HEK293 (cell line): Measurements from ENCODE around the gene SPC24.

Experiments used
- EGR2 ChIP-seq: fragments of 450-650 bp; formaldehyde crosslinking; IDR thresholded peaks from 2 replicates; pipeline ENCODE4 v1.5.1; 2016; ENCODE audit warnings: low read depth, missing biosample characterization, missing genetic modification characterization
- GLI4 ChIP-seq: fragments of 450-650 bp; formaldehyde crosslinking; IDR thresholded peaks from 2 replicates; pipeline ENCODE4 v1.5.1; 2016; ENCODE audit warnings: missing biosample characterization, missing genetic modification characterization
- HOXC10 ChIP-seq: sonication (generic); formaldehyde crosslinking; IDR thresholded peaks from 2 replicates; pipeline ENCODE4 v1.8.1; 2023; ENCODE audit warnings: mild to moderate bottlenecking, missing genetic modification reagents
- PRDM1 ChIP-seq: fragments of 450-650 bp; formaldehyde crosslinking; IDR thresholded peaks from 2 replicates; pipeline ENCODE4; 2016; ENCODE audit warnings: missing biosample characterization, missing genetic modification characterization
- SALL2 ChIP-seq: fragments of 450-650 bp; formaldehyde crosslinking; IDR thresholded peaks from 2 replicates; pipeline ENCODE4 v1.5.0; 2017; ENCODE audit warnings: missing biosample characterization, mild to moderate bottlenecking, missing genetic modification characterization, borderline replicate concordance
- SCRT1 ChIP-seq: fragments of 450-650 bp; formaldehyde crosslinking; IDR thresholded peaks from 2 replicates; pipeline ENCODE4 v1.5.1; 2016; ENCODE audit warnings: missing biosample characterization, missing genetic modification characterization, borderline replicate concordance
- YY1 ChIP-seq: fragments of 450-650 bp; formaldehyde crosslinking; IDR thresholded peaks from 2 replicates; pipeline ENCODE4 v1.5.1; 2018; ENCODE audit warnings: missing biosample characterization, missing genetic modification characterization
- ZBTB20 ChIP-seq: fragments of 450-650 bp; formaldehyde crosslinking; IDR thresholded peaks from 2 replicates; pipeline ENCODE4 v1.5.1; 2016; ENCODE audit warnings: missing biosample characterization, missing genetic modification characterization
- ZNF114 ChIP-seq: fragments of 450-650 bp; formaldehyde crosslinking; IDR thresholded peaks from 2 replicates; pipeline ENCODE4 v1.5.0; 2017; ENCODE audit warnings: missing biosample characterization, missing genetic modification characterization
- ZNF121 ChIP-seq: fragments of 450-650 bp; formaldehyde crosslinking; IDR thresholded peaks from 2 replicates; pipeline ENCODE4 v1.5.1; 2016; ENCODE audit warnings: missing biosample characterization, missing genetic modification characterization
- ZNF16 ChIP-seq: fragments of 450-650 bp; formaldehyde crosslinking; IDR thresholded peaks from 2 replicates; pipeline ENCODE4 v1.5.1; 2016; ENCODE audit warnings: low read depth, missing biosample characterization, missing genetic modification characterization
- ZNF175 ChIP-seq: fragments of 450-650 bp; formaldehyde crosslinking; IDR thresholded peaks from 2 replicates; pipeline ENCODE4 v1.5.1; 2016; ENCODE audit warnings: missing biosample characterization, missing genetic modification characterization
- ZNF239 ChIP-seq: fragments of 450-650 bp; formaldehyde crosslinking; IDR thresholded peaks from 2 replicates; pipeline ENCODE4 v1.5.1; 2016; ENCODE audit warnings: missing biosample characterization, missing genetic modification characterization
- ZNF366 ChIP-seq: fragments of 450-650 bp; formaldehyde crosslinking; conservative IDR thresholded peaks from 2 replicates; pipeline ENCODE4 v1.5.1; 2016; ENCODE audit warnings: missing biosample characterization, missing genetic modification characterization
- ZNF501 ChIP-seq: fragments of 450-650 bp; formaldehyde crosslinking; IDR thresholded peaks from 2 replicates; pipeline ENCODE4 v1.5.1; 2016; ENCODE audit warnings: missing biosample characterization, missing genetic modification characterization
- ZNF510 ChIP-seq: fragments of 450-650 bp; formaldehyde crosslinking; IDR thresholded peaks from 2 replicates; pipeline ENCODE4 v1.5.1; 2018; ENCODE audit warnings: mild to moderate bottlenecking, missing genetic modification characterization, missing biosample characterization; ENCODE audit not compliant: insufficient replicate concordance
- ZNF529 ChIP-seq: fragments of 450-650 bp; formaldehyde crosslinking; IDR thresholded peaks from 2 replicates; pipeline ENCODE4 v1.5.1; 2017; ENCODE audit warnings: missing genetic modification characterization, missing biosample characterization; ENCODE audit not compliant: insufficient replicate concordance
- ZNF670 ChIP-seq: fragments of 450-650 bp; formaldehyde crosslinking; IDR thresholded peaks from 2 replicates; pipeline ENCODE4 v1.5.1; 2016; ENCODE audit warnings: missing biosample characterization, missing genetic modification characterization, low read depth
- ZNF677 ChIP-seq: fragments of 450-650 bp; IDR thresholded peaks from 2 replicates; pipeline ENCODE4 v1.5.0; 2018; ENCODE audit warnings: missing biosample characterization, mild to moderate bottlenecking, missing genetic modification characterization, moderate library complexity
- ZNF768 ChIP-seq: fragments of 450-650 bp; formaldehyde crosslinking; IDR thresholded peaks from 2 replicates; pipeline ENCODE4 v1.5.1; 2018; ENCODE audit warnings: missing biosample characterization, mild to moderate bottlenecking, missing genetic modification characterization
- ZNF785 ChIP-seq: fragments of 450-650 bp; formaldehyde crosslinking; IDR thresholded peaks from 2 replicates; pipeline ENCODE4 v1.5.1; 2016; ENCODE audit warnings: missing biosample characterization, missing genetic modification characterization
- TF ChIP-seq, protein P1 (sequence below): fragments of 450-650 bp; formaldehyde crosslinking; IDR thresholded peaks from 2 replicates; pipeline ENCODE4 v1.5.1; 2016; ENCODE audit warnings: missing biosample characterization, missing genetic modification characterization
- TF ChIP-seq, protein P2 (sequence below): fragments of 450-650 bp; formaldehyde crosslinking; IDR thresholded peaks from 2 replicates; pipeline ENCODE4 v1.5.1; 2017; ENCODE audit warnings: missing biosample characterization, mild to moderate bottlenecking, missing genetic modification characterization, moderate library complexity
- TF ChIP-seq, protein P3 (sequence below): fragments of 450-650 bp; formaldehyde crosslinking; IDR thresholded peaks from 2 replicates; pipeline ENCODE4 v1.5.1; 2016; ENCODE audit warnings: missing biosample characterization, missing genetic modification characterization
- TF ChIP-seq, protein P4 (sequence below): fragments of 450-650 bp; formaldehyde crosslinking; IDR thresholded peaks from 2 replicates; pipeline ENCODE4 v1.5.1; 2016; ENCODE audit warnings: missing biosample characterization, missing genetic modification characterization
- TF ChIP-seq, protein P5 (sequence below): fragments of 450-650 bp; IDR thresholded peaks from 2 replicates; pipeline ENCODE4 v1.5.1; 2018; ENCODE audit warnings: missing biosample characterization, missing genetic modification characterization
- TF ChIP-seq, protein P6 (sequence below): fragments of 450-650 bp; formaldehyde crosslinking; IDR thresholded peaks from 2 replicates; pipeline ENCODE4 v1.5.1; 2016; ENCODE audit warnings: missing biosample characterization, missing genetic modification characterization
- TF ChIP-seq, protein P7 (sequence below): fragments of 450-650 bp; formaldehyde crosslinking; IDR thresholded peaks from 2 replicates; pipeline ENCODE4 v1.5.1; 2016; ENCODE audit warnings: missing biosample characterization, missing genetic modification characterization

Gene SPC24

DNA sequence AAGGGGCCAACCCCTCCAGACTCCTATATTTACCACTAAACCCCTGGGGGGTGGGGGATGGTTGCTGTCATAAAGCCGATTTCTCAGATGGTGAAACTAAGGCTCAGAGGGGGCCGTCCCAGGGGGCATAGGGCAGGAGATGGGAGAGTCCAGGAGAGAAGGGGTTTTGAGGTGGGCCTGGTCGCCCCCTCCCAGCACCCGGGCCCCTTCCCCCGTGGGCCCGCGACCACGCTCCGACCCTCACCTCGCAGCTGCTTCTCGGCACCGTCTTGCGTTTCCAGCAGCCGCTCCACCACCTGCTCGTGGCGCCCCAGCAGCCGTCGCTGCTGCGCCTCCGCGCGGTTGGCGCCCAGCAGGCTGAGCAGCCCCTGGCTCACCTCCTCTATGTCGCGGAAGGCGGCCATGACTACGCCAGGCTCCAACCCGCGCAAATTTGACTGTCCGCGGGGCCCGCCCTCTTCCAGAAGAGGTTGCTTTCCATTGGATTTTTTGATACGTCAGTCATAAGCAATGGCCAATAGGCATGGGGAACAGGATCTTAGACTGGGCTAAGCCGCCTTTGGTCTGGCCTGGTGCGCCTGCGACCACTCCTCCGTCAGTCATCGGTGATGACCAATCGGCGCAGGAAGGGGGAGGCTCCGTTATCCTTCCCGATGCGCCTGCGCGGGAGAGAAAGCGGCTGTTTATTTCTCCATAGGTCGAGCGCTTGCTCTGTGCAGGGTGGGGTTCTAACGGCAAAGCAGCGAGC, at the start of gene SPC24 (continued):
- TF ChIP-seq SCRT1 (no peak), YY1 (peak; percentile 94), ZNF510 (tag by site-specific recombination) (no peak), ZNF239 (tag by site-specific recombination) (peak; percentile 32; the same call in 1 of the 2 replicates), PRDM1 (tag by site-specific recombination) (no peak), EGR2 (no peak), ZNF768 (tag by site-specific recombination) (no peak; the same call in 1 of the 2 replicates), ZNF366 (tag by site-specific recombination) (no peak), ZBTB20 (tag by site-specific recombination) (no peak; the same call in 1 of the 2 replicates), ZNF529 (tag by site-specific recombination) (no peak), ZNF677 (tag by site-specific recombination) (no peak), ZNF501 (tag by site-specific recombination) (peak; percentile 70; the same call in 1 of the 2 replicates), ZNF16 (tag by site-specific recombination) (no peak), ZNF785 (tag by site-specific recombination) (no peak), HOXC10 (CRISPR knock-in tag) (no peak), GLI4 (tag by site-specific recombination) (no peak), ZNF670 (no peak), SALL2 (tag by site-specific recombination) (no peak), ZNF175 (no peak), ZNF114 (tag by site-specific recombination) (no peak), ZNF121 (no peak)
- TF ChIP-seq, protein P1, sequence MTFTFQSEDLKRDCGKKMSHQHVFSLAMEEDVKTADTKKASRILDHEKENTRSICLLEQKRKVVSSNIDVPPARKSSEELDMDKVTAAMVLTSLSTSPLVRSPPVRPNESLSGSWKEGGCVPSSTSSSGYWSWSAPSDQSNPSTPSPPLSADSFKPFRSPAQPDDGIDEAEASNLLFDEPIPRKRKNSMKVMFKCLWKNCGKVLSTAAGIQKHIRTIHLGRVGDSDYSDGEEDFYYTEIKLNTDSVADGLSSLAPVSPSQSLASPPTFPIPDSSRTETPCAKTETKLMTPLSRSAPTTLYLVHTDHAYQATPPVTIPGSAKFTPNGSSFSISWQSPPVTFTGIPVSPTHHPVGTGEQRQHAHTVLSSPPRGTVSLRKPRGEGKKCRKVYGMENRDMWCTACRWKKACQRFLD (tag by site-specific recombination): no peak
- TF ChIP-seq, protein P2, sequence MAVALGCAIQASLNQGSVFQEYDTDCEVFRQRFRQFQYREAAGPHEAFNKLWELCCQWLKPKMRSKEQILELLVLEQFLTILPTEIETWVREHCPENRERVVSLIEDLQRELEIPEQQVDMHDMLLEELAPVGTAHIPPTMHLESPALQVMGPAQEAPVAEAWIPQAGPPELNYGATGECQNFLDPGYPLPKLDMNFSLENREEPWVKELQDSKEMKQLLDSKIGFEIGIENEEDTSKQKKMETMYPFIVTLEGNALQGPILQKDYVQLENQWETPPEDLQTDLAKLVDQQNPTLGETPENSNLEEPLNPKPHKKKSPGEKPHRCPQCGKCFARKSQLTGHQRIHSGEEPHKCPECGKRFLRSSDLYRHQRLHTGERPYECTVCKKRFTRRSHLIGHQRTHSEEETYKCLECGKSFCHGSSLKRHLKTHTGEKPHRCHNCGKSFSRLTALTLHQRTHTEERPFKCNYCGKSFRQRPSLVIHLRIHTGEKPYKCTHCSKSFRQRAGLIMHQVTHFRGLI (tag by site-specific recombination): no peak
- TF ChIP-seq, protein P3, sequence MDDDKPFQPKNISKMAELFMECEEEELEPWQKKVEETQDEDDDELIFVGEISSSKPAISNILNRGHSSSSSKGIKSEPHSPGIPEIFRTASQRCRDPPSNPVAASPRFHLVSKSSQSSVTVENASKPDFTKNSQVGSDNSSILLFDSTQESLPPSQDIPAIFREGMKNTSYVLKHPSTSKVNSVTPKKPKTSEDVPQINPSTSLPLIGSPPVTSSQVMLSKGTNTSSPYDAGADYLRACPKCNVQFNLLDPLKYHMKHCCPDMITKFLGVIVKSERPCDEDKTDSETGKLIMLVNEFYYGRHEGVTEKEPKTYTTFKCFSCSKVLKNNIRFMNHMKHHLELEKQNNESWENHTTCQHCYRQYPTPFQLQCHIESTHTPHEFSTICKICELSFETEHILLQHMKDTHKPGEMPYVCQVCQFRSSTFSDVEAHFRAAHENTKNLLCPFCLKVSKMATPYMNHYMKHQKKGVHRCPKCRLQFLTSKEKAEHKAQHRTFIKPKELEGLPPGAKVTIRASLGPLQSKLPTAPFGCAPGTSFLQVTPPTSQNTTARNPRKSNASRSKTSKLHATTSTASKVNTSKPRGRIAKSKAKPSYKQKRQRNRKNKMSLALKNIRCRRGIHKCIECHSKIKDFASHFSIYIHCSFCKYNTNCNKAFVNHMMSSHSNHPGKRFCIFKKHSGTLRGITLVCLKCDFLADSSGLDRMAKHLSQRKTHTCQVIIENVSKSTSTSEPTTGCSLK: no peak
- TF ChIP-seq, protein P4, sequence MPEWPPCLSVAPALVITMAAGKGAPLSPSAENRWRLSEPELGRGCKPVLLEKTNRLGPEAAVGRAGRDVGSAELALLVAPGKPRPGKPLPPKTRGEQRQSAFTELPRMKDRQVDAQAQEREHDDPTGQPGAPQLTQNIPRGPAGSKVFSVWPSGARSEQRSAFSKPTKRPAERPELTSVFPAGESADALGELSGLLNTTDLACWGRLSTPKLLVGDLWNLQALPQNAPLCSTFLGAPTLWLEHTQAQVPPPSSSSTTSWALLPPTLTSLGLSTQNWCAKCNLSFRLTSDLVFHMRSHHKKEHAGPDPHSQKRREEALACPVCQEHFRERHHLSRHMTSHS (tag by site-specific recombination): no peak
- TF ChIP-seq, protein P5, sequence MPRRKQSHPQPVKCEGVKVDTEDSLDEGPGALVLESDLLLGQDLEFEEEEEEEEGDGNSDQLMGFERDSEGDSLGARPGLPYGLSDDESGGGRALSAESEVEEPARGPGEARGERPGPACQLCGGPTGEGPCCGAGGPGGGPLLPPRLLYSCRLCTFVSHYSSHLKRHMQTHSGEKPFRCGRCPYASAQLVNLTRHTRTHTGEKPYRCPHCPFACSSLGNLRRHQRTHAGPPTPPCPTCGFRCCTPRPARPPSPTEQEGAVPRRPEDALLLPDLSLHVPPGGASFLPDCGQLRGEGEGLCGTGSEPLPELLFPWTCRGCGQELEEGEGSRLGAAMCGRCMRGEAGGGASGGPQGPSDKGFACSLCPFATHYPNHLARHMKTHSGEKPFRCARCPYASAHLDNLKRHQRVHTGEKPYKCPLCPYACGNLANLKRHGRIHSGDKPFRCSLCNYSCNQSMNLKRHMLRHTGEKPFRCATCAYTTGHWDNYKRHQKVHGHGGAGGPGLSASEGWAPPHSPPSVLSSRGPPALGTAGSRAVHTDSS (tag by site-specific recombination): no peak
- TF ChIP-seq, protein P6, sequence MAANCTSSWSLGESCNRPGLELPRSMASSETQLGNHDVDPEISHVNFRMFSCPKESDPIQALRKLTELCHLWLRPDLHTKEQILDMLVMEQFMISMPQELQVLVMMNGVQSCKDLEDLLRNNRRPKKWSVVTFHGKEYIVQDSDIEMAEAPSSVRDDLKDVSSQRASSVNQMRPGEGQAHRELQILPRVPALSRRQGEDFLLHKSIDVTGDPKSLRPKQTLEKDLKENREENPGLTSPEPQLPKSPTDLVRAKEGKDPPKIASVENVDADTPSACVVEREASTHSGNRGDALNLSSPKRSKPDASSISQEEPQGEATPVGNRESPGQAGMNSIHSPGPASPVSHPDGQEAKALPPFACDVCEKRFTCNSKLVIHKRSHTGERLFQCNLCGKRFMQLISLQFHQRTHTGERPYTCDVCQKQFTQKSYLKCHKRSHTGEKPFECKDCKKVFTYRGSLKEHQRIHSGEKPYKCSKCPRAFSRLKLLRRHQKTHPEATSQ (tag by site-specific recombination): no peak
- TF ChIP-seq, protein P7, sequence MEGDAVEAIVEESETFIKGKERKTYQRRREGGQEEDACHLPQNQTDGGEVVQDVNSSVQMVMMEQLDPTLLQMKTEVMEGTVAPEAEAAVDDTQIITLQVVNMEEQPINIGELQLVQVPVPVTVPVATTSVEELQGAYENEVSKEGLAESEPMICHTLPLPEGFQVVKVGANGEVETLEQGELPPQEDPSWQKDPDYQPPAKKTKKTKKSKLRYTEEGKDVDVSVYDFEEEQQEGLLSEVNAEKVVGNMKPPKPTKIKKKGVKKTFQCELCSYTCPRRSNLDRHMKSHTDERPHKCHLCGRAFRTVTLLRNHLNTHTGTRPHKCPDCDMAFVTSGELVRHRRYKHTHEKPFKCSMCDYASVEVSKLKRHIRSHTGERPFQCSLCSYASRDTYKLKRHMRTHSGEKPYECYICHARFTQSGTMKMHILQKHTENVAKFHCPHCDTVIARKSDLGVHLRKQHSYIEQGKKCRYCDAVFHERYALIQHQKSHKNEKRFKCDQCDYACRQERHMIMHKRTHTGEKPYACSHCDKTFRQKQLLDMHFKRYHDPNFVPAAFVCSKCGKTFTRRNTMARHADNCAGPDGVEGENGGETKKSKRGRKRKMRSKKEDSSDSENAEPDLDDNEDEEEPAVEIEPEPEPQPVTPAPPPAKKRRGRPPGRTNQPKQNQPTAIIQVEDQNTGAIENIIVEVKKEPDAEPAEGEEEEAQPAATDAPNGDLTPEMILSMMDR (tag by site-specific recombination): peak; percentile 91
